GM18526 (cell line): Measurements from ENCODE around the gene STXBP4.

Experiments used
- POLR2A ChIP-seq: IDR thresholded peaks from 3 replicates; pipeline ENCODE4 v1.6.1; 2011; ENCODE audit not compliant: insufficient read length; ENCODE audit errors: extremely low read depth

STXBP4 gene

DNA sequence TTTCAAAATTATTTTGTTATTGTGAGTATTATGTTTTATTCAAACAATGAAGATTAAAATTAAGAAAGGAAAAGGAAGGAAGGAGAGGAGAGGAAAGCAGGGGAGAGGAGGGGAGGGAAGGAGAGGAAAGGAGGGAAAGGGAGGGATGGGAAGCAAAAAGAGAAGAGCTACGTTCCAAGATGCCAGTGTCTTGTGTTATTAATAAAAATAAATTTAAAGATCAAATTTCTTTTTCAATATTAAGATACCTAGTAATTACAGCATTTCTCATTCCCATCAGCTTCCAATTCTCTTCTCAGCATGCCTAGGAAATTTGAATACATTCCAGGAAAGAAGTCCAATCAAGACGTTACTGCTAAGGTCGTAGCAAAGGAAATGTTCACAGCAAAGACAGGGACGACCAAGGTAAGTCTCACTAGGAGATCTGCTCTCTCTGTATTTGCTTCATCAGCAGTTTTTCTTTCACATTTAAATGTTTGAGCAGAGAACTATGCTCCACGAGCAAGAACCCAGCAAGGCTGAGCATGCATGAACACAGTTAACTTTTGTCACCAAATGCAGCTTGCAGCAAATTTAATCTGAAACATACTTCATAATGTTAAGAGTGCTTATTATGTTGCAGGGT is 232.9 kb downstream of the STXBP4 start:
- TF ChIP-seq POLR2A, result no peak

DNA sequence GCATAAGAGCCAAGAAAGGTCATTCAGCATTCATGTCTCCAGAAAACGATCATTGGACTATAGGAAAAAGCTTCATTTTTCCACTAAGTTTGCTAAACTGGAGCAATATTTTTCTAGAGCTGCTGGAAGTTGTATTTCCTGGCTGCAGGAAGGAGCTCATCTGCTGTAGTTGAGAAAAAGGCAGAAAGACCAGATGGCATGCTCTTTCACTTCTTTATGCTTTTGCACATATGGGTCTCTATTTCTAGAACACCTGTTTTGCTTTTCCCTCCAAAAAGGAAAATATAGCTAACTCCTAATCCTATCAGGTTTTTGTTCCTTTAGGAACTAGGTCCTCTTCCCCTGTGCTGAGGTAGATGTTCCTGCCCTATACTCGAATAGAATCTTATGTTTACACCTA is 234.3 kb downstream of the STXBP4 start:
- no peak for TF ChIP-seq POLR2A

DNA sequence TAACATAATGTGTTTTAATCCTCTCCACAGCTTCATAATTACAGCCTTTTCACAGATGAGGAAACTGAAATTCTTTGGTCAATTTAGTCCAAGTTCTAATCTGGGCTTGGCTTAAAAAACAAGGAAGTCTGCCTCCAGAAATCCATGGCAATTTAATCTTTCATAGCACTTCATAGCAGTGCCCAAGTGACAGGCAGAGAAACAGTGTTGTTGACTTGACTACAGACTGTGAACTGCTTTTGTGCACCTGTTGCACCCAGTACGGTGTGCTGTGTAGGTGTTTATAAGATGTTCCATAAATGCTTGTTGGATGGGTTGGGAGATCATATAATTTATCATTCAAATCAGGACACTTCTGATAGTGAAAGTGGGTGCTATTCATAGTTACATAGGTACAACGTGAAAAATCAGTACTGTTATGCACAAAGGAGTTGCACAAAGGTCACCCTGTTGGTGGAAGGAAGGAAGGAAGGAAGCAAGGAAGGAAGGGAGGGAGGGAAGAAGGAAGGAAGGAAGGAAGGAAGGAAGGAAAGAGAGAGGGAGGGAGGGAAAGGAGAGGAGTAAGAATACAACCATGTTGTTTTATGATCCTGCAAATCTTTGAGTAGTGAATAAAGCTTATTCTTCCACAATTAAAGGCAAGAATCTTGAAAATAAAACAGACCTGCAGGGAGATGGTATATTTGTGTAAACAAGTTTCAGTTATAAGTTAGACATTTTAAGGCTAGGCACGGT is 239.7 kb downstream of the STXBP4 start:
- TF ChIP-seq POLR2A, result no peak

DNA sequence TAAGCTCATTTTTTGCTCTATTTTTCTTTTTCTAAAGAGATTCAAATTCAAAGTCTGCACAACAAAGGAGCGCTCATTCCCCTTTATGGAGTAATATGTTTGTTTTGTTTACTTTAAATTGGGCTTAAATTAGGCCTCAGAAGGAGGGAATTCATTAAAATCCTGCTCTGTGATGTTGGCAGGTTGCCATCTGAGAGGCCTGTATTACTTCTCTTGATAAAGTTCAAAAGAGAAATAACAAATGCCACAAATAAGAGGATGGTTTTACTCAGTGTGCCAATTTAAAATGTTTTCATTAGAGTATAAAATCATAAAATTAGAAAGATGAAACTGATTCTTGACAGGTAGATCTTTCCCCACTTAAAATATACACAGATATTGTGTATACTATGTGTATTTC is 241.7 kb downstream of the STXBP4 start:
- no peak for TF ChIP-seq POLR2A

DNA sequence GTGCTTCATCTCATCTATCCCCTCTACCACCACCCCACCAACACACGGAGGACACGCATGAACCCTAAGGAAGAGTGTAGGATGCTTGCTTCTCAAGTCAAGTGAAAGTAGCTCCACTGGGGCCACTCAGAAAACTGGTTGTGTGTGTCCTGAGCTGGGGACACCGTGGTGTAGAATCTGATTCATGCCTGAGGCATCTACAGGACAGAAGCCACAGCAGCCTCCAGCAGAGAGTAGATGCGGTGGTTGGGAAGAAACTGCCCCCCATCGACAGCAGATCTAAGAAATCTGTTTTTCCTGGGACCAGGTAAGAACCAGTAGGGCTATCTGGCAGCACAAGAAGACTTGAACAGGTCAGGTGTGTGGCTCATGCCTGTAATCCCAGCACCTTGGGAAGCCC is 244.3 kb downstream of the STXBP4 start:
- no peak for TF ChIP-seq POLR2A

DNA sequence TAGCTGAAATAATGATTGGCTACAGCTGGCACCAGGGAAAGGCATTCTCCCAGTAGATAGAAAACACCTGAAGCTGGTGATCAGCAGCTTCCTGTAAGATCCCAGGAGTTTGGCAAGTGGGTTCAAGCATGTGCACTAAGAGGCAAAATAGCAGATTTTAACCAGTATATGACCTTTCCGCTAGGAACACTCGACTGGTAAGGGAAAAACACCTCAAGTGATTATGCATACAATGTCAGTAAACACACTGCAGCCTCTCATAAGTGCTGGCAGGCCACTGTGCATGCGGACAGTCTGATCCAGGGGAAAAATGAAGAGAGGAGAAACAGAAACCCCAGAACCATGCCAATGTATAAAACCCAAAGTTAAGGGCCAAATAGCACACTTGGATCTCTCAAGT is 247.1 kb downstream of the STXBP4 start:
- TF ChIP-seq POLR2A, result no peak

DNA sequence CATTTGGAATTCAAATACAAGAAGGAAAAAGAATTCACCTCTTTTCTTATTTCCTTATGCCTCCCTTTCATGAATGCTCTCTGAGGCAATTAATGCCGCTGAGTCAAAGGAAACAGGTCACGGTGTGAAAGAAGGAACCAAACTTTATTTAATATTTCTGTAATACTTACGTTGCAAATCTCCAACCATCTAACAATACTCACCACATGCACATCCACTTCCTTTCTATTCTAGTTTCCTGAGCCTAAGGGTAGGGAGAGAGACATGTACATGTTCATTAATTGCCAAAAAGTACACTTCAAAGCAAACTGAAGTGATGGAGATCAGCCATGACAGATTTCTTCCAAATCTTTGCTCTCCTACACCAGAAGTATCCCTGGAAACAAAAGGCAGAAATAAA is 248.3 kb downstream of the STXBP4 start:
- TF ChIP-seq POLR2A, result no peak

DNA sequence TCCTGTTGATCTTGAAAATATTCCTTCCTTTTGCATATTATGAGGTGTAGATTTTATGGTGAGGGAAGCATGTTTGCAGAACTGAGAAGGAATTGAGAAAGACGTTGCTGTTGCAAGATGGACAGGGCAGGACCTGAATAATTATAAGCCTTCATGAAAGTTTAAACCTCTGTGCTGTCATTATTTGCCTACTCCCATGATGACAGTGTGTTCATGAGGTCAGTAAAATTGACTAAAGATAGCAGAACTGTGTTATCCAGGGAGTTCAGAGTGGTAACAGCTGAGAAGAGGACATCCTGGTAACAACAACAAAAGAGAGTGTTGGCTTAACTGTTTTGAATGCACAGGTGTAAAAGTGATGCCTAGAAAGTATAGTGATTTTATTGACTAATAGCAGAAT is 250.9 kb downstream of the STXBP4 start:
- no peak for TF ChIP-seq POLR2A

DNA sequence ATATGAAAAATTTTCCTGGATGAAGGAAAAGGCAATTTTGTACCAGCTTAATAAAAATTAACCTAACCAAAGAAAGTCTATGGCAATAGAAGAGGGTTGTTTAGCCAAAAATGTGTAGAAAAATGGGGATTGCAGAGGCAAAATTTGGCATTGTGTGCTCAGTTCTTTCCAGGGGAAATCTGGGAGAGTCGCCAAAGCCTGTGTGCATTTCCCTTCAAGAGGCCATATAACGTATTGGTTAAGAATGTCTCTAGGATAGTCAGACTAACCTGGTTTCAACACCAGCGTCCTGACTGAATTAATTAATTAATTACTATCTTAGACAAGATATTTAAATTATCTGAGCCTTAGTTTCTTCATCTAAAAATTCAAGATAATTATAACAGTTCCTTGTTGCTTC is 251.4 kb downstream of the STXBP4 start:
- TF ChIP-seq POLR2A, result no peak
